GM10847 (cell line): ENCODE measurements around the gene CAMK2A.

Experiments used
- POLR2A ChIP-seq: IDR thresholded peaks from 2 replicates; pipeline ENCODE4 v1.6.1; 2011; ENCODE audit not compliant: insufficient read length; ENCODE audit errors: extremely low read depth

CAMK2A gene

GRCh38 chr5:150189326-150189725 is 100.2 kb downstream of the CAMK2A start:
- TF ChIP-seq POLR2A: no peak

- no peak for TF ChIP-seq POLR2A
Observed at GRCh38 chr5:150188146-150188842, 101.3 kb downstream of the CAMK2A start.

- TF ChIP-seq POLR2A: no peak
Observed at GRCh38 chr5:150186897-150187296, 102.7 kb downstream of the CAMK2A start.

- TF ChIP-seq POLR2A: no peak
Observed at GRCh38 chr5:150186137-150186536, 103.4 kb downstream of the CAMK2A start.

- no peak for TF ChIP-seq POLR2A
Observed at GRCh38 chr5:150184990-150185912, 104.3 kb downstream of the CAMK2A start.

- no peak for TF ChIP-seq POLR2A
Observed at GRCh38 chr5:150184006-150184405, 105.6 kb downstream of the CAMK2A start.

GRCh38 chr5:150183436-150183835 is 106.1 kb downstream of the CAMK2A start:
- TF ChIP-seq POLR2A: no peak

- TF ChIP-seq POLR2A: no peak
Observed at GRCh38 chr5:150182774-150183173, 106.8 kb downstream of the CAMK2A start.

- no peak for TF ChIP-seq POLR2A
Observed at GRCh38 chr5:150181766-150182545, 107.6 kb downstream of the CAMK2A start.

- TF ChIP-seq POLR2A: no peak
Observed at GRCh38 chr5:150181027-150181426, 108.5 kb downstream of the CAMK2A start.

- TF ChIP-seq POLR2A: no peak
Observed at GRCh38 chr5:150180241-150181026, 109.1 kb downstream of the CAMK2A start.

GRCh38 chr5:150179019-150179620 is 110.5 kb downstream of the CAMK2A start:
- no peak for TF ChIP-seq POLR2A

GRCh38 chr5:150178262-150178661 is 111.3 kb downstream of the CAMK2A start:
- no peak for TF ChIP-seq POLR2A

GRCh38 chr5:150177721-150178120 is 111.9 kb downstream of the CAMK2A start:
- no peak for TF ChIP-seq POLR2A

GRCh38 chr5:150176745-150177477 is 112.7 kb downstream of the CAMK2A start:
- no peak for TF ChIP-seq POLR2A
